IMR-90 (cell line): Measurements from ENCODE around the gene SLC2A2. TPM values are rescaled to one million over a fixed set of nuclear protein-coding genes. Genes with fewer than 3 reads are reported as not detected.

Experiments used
- ATAC-seq: fragments of 200-7000 bp; cut with Tn5 transposase; 2 replicates; pipeline ENCODE4 v1.9.1; 2020; ENCODE audit warnings: low read depth, mild to moderate bottlenecking, moderate library complexity
- BruUV-seq: library from RNA; stranded (reverse); fragments of 400-500 nt; replicated peaks from 2 replicates; lab custom pipeline; 2021; lab: Mats Ljungman, UMichigan
- CTCF ChIA-PET: fragments of 300-600 bp; formaldehyde crosslinking; extraction: SDS; loops from one replicate; lab custom pipeline; 2021; ENCODE audit warnings: antibody characterized with exemption; lab: Yijun Ruan, JAX
- POLR2A ChIA-PET: fragments of 300-600 bp; sonication (Branson Sonifier 250); formaldehyde crosslinking; loops from one replicate; lab custom pipeline; 2022; ENCODE audit warnings: antibody characterized with exemption; ENCODE audit not compliant: unreplicated experiment; lab: Charles Lee
- DNase-seq: peaks from one replicate; pipeline ENCODE4 v3.0.0; 2013
- H2AFZ ChIP-seq: replicated peaks from 2 replicates; pipeline ENCODE3; 2013; ENCODE audit warnings: low read length, mild to moderate bottlenecking; ENCODE audit not compliant: poor library complexity
- H2AK5ac ChIP-seq: 2 replicates; pipeline ENCODE4 v1.6.1; 2013; ENCODE audit warnings: low read depth, low read length, inconsistent platforms
- H2AK9ac ChIP-seq: replicated peaks from 2 replicates; pipeline ENCODE3; 2013; ENCODE audit warnings: mild to moderate bottlenecking, low read depth, low read length, moderate library complexity; ENCODE audit not compliant: poor library complexity
- H2BK120ac ChIP-seq: 2 replicates; pipeline ENCODE4 v1.6.1; 2013; ENCODE audit warnings: low read depth, low read length, inconsistent platforms
- H2BK15ac ChIP-seq: 3 replicates; pipeline ENCODE4 v1.6.1; 2013; ENCODE audit warnings: low read depth, low read length, inconsistent platforms
- H2BK20ac ChIP-seq: 2 replicates; pipeline ENCODE4 v1.6.1; 2013; ENCODE audit warnings: low read depth, mild to moderate bottlenecking, inconsistent platforms, low read length, moderate library complexity
- H2BK5ac ChIP-seq: 2 replicates; pipeline ENCODE4 v1.6.1; 2013; ENCODE audit warnings: mild to moderate bottlenecking, low read depth, low read length, inconsistent platforms; ENCODE audit not compliant: poor library complexity, severe bottlenecking
- H3K14ac ChIP-seq: replicated peaks from 2 replicates; pipeline ENCODE4 v1.6.1; 2013; ENCODE audit warnings: low read depth, low read length, inconsistent platforms
- H3K18ac ChIP-seq: 2 replicates; pipeline ENCODE4 v1.6.1; 2013; ENCODE audit warnings: low read depth, low read length, control low read depth
- H3K23ac ChIP-seq: 2 replicates; pipeline ENCODE4 v1.6.1; 2013; ENCODE audit warnings: low read depth, low read length, inconsistent platforms
- H3K27ac ChIP-seq: 2 replicates; pipeline ENCODE4 v1.5.1; 2013; ENCODE audit warnings: mild to moderate bottlenecking, control low read depth, low read length; ENCODE audit not compliant: insufficient read depth
- H3K27me3 ChIP-seq: 2 replicates; pipeline ENCODE4 v1.6.1; 2013; ENCODE audit warnings: low read length; ENCODE audit not compliant: control insufficient read depth, insufficient read depth
- H3K36me3 ChIP-seq: 2 replicates; pipeline ENCODE4 v1.6.1; 2013; ENCODE audit warnings: low read length, mixed read lengths; ENCODE audit not compliant: control insufficient read depth, insufficient read depth
- H3K4ac ChIP-seq: 2 replicates; pipeline ENCODE4 v1.6.1; 2013; ENCODE audit warnings: low read depth, low read length, inconsistent platforms
- H3K4me1 ChIP-seq: 2 replicates; pipeline ENCODE4 v1.6.1; 2013; ENCODE audit warnings: low read length, mixed read lengths; ENCODE audit not compliant: control insufficient read depth, insufficient read depth
- H3K4me2 ChIP-seq: 2 replicates; pipeline ENCODE4 v1.6.1; 2013; ENCODE audit warnings: low read depth, mild to moderate bottlenecking, control low read depth, low read length, moderate library complexity
- H3K4me3 ChIP-seq: 2 replicates; pipeline ENCODE4 v1.5.1; 2013; ENCODE audit warnings: low read depth, mild to moderate bottlenecking, control low read depth, low read length, moderate library complexity; ENCODE audit not compliant: insufficient read depth
- H3K56ac ChIP-seq: 2 replicates; pipeline ENCODE4 v1.6.1; 2013; ENCODE audit warnings: low read length, inconsistent platforms; ENCODE audit not compliant: insufficient read depth; ENCODE audit errors: extremely low read depth
- H3K79me1 ChIP-seq, 2 experiments: 2 replicates each; pipeline ENCODE4 v1.6.1; 2013; ENCODE audit warnings: low read length in 2 of 2, inconsistent platforms in 1 of 2, low read depth in 1 of 2
- H3K9ac ChIP-seq: 2 replicates; pipeline ENCODE4 v1.6.1; 2013; ENCODE audit warnings: low read depth, low read length, control low read depth
- H3K9me1 ChIP-seq: 2 replicates; pipeline ENCODE4 v1.6.1; 2013; ENCODE audit warnings: low read length, inconsistent platforms; ENCODE audit not compliant: insufficient read depth
- H3K9me3 ChIP-seq: 2 replicates; pipeline ENCODE4 v1.6.1; 2013; ENCODE audit warnings: low read length; ENCODE audit not compliant: control insufficient read depth, insufficient read depth
- H4K20me1 ChIP-seq: 2 replicates; pipeline ENCODE4 v1.6.1; 2013; ENCODE audit warnings: low read length, inconsistent platforms; ENCODE audit not compliant: insufficient read depth
- H4K5ac ChIP-seq: 2 replicates; pipeline ENCODE4 v1.6.1; 2013; ENCODE audit warnings: mild to moderate bottlenecking, low read depth, low read length, control low read depth
- H4K8ac ChIP-seq, 2 experiments: 2 replicates each; pipeline ENCODE4 v1.6.1; 2013; ENCODE audit warnings: low read depth in 2 of 2, low read length in 2 of 2, control low read depth in 1 of 2, inconsistent platforms in 1 of 2
- H4K91ac ChIP-seq: 2 replicates; pipeline ENCODE4 v1.6.1; 2013; ENCODE audit warnings: low read depth, low read length, inconsistent platforms; ENCODE audit not compliant: insufficient read depth
- BHLHE40 ChIP-seq: fragments of 150-350 bp; IDR thresholded peaks from 2 replicates; pipeline ENCODE4 v1.6.1; 2016; ENCODE audit warnings: mild to moderate bottlenecking, low read depth, low read length
- FOS ChIP-seq: fragments of 150-350 bp; IDR thresholded peaks from 2 replicates; pipeline ENCODE4 v1.6.1; 2016; ENCODE audit warnings: low read depth, low read length
- MAFK ChIP-seq: IDR thresholded peaks from 2 replicates; pipeline ENCODE4 v1.6.1; 2012; ENCODE audit warnings: low read depth, low read length, improper control_type of control experiment
- MAZ ChIP-seq: IDR thresholded peaks from 2 replicates; pipeline ENCODE4 v1.6.1; 2012; ENCODE audit warnings: low read depth, mild to moderate bottlenecking, low read length, improper control_type of control experiment, moderate library complexity, borderline replicate concordance
- RAD21 ChIP-seq: IDR thresholded peaks from 2 replicates; pipeline ENCODE4 v1.6.1; 2012; ENCODE audit warnings: low read length, improper control_type of control experiment
- RCOR1 ChIP-seq: IDR thresholded peaks from 2 replicates; pipeline ENCODE4 v1.6.1; 2012; ENCODE audit warnings: mild to moderate bottlenecking, low read length, improper control_type of control experiment; ENCODE audit not compliant: insufficient replicate concordance
- SMC3 ChIP-seq: fragments of 150-350 bp; IDR thresholded peaks from 2 replicates; pipeline ENCODE4 v1.6.1; 2016; ENCODE audit warnings: low read depth, mild to moderate bottlenecking, antibody characterized with exemption, low read length, moderate library complexity
- WGBS, 2 experiments: methylation state at CpG; one replicate each; pipeline versions ENCODE4 v1.1.5 to v1.1.7; 2013; ENCODE audit warnings: missing lambda C conversion rate in 2 of 2; ENCODE audit not compliant: insufficient read length in 1 of 2; ENCODE audit errors: extremely low coverage in 2 of 2; 5-methylcytosine and 5-hydroxymethylcytosine counted together
- dilution Hi-C: fragments of 300-500 bp; cut with HindIII; formaldehyde crosslinking; loops from one replicate; pipeline ENCODE4 v1.14.3; 2018; ENCODE audit warnings: low sequenced_read_pairs; ENCODE audit not compliant: unreplicated experiment
- in situ Hi-C: fragments of 300-500 bp; cut with MboI; formaldehyde crosslinking; loops from 3 replicates; pipeline ENCODE4 v1.14.3; 2019; ENCODE audit warnings: low sequenced_read_pairs, inconsistent platforms, mixed read lengths
- intact Hi-C: fragments of 100-400 bp; cut with micrococcal nuclease; formaldehyde crosslinking; loops from 2 replicates; pipeline ENCODE4 v1.10.0; 2022
- polyA plus RNA-seq, 3 experiments: library from polyadenylated mRNA; depleted of rRNA; stranded (reverse); fragments of >200 nt; gene quantifications; 2 replicates each; pipeline ENCODE4 v1.2.3, GENCODE V29; 2012; ENCODE audit warnings: low replicate concordance in 1 of 3
- total RNA-seq: library from RNA; depleted of rRNA; stranded (reverse); fragments of >200 nt; gene quantifications from 2 replicates; pipeline ENCODE4 v1.2.3, GENCODE V29; 2012
- TF ChIP-seq, protein P1 (sequence below): conservative IDR thresholded peaks from 2 replicates; pipeline ENCODE4 v1.5.1; 2012; ENCODE audit warnings: mild to moderate bottlenecking, low read depth, low read length, improper control_type of control experiment
- TF ChIP-seq, protein P2 (sequence below): fragments of 150-350 bp; IDR thresholded peaks from 2 replicates; pipeline ENCODE4 v1.6.1; 2017; ENCODE audit warnings: mild to moderate bottlenecking, antibody characterized with exemption, low read length, low read depth

SLC2A2 gene
- total and polyA plus RNA-seq, 2 of the 4 experiments (the other 2 are of a cell fraction), result not detected

DNA sequence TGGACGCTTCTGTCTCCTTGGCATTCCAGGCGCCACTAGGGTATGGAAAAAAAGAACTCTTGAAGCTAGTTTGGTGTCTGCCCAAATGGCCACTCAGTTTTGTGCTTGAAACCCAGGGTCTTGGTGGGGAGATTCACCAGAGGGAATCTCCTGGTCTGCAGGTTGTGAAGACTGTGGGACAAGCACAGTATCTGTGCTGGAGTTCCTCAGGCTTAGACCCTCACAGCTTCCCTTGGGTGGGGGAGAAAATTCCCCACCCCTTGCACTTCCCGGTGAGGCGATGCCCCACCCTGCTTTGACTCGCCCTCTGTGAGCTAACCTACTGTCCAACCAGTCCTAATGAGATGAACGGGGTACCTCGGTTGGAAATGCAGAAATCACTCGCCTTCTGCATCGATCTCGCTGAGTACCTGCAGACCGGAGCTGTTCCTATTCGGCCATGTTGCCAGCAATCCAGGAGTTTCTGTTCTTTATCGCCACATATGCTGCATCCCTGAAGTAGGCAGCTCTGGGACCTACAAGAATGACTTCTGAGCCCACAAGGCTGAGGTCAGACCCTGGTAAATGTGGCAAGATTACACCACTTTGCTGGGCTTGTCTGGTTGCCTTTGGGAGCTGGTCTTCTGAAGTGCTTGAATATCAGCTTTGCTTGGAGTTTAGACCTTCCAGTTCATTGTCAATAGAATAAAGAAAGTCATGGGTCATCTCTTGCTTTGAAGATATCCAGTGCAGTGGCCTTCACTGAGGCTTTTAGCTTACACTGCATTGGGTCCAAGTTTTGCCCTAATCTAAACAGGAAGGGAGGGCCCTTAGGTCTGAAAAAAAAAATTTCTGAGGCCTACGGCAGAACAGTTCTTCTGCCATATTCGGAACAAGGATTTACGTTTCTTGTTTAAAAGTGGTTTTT lies 51.0 kb downstream of the SLC2A2 start:
- no peaks in the 10 kb centered on the region for H3K4me1 ChIP-seq
- CTCF ChIA-PET, result no interaction called here
- TF ChIP-seq, protein P1, sequence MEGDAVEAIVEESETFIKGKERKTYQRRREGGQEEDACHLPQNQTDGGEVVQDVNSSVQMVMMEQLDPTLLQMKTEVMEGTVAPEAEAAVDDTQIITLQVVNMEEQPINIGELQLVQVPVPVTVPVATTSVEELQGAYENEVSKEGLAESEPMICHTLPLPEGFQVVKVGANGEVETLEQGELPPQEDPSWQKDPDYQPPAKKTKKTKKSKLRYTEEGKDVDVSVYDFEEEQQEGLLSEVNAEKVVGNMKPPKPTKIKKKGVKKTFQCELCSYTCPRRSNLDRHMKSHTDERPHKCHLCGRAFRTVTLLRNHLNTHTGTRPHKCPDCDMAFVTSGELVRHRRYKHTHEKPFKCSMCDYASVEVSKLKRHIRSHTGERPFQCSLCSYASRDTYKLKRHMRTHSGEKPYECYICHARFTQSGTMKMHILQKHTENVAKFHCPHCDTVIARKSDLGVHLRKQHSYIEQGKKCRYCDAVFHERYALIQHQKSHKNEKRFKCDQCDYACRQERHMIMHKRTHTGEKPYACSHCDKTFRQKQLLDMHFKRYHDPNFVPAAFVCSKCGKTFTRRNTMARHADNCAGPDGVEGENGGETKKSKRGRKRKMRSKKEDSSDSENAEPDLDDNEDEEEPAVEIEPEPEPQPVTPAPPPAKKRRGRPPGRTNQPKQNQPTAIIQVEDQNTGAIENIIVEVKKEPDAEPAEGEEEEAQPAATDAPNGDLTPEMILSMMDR, result no peak
- no peak for TF ChIP-seq MAZ
- no peak for TF ChIP-seq MAFK
- TF ChIP-seq SMC3, result no peak
- no peak for TF ChIP-seq FOS
- TF ChIP-seq RAD21, result no peak
- TF ChIP-seq RCOR1, result no peak
- TF ChIP-seq, protein P2, sequence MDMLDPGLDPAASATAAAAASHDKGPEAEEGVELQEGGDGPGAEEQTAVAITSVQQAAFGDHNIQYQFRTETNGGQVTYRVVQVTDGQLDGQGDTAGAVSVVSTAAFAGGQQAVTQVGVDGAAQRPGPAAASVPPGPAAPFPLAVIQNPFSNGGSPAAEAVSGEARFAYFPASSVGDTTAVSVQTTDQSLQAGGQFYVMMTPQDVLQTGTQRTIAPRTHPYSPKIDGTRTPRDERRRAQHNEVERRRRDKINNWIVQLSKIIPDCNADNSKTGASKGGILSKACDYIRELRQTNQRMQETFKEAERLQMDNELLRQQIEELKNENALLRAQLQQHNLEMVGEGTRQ, result no peak
- TF ChIP-seq BHLHE40, result no peak

More for the DNA sequence above, 51.0 kb downstream of the SLC2A2 start:
- Histone ChIP-seq H3K79me1 (no peaks in the 10 kb centered on the region), H3K4me3 (no peak overlapping the region), H3K9ac (no peak overlapping the region), H3K9me1 (no peaks in the 10 kb centered on the region), H3K4ac (no peak overlapping the region), H3K9me3 (no peaks in the 10 kb centered on the region), H3K23ac (no peak overlapping the region), H2BK20ac (no peak overlapping the region), H2AK5ac (no peak overlapping the region), H3K4me2 (no peak overlapping the region), H3K14ac (no peak overlapping the region), H4K5ac (no peak overlapping the region), H3K27ac (no peak overlapping the region), H2AK9ac (no peak overlapping the region), H3K56ac (no peak overlapping the region), H3K36me3 (no peaks in the 10 kb centered on the region), H4K8ac (no peak overlapping the region), H3K27me3 (peaks cover 2% of the 10 kb centered on the region), H2BK5ac (no peak overlapping the region), H3K18ac (no peak overlapping the region), H2BK120ac (no peak overlapping the region), H4K20me1 (no peaks in the 10 kb centered on the region), H2AFZ (no peak overlapping the region), H4K91ac (no peak overlapping the region), H2BK15ac (no peak overlapping the region)
- no peak for ATAC-seq
- POLR2A ChIA-PET, result no interaction called here
- dilution Hi-C loops (no loop called here), intact Hi-C loops (no loop called here), in situ Hi-C loops (no loop called here)
- BruUV-seq, result no TSS peak
- 87% methylated on average over 8 of the region's 16 CpGs; no CpG with 5 or more reads in 1 of the 2 experiments for WGBS, 2 experiments
- no peak for DNase-seq
